GM19099 (cell line): ENCODE measurements around the gene MBTD1.

Experiments
- POLR2A ChIP-seq: IDR thresholded peaks from 3 replicates; pipeline ENCODE4 v1.6.1; 2011; ENCODE audit warnings: low read depth; ENCODE audit not compliant: insufficient read length; ENCODE audit errors: extremely low read depth

The MBTD1 gene

GRCh38 chr17:51257150-51258081 is 2.4 kb downstream of the MBTD1 start:
- no peak for TF ChIP-seq POLR2A

GRCh38 chr17:51256101-51256500 is 3.7 kb downstream of the MBTD1 start:
- TF ChIP-seq POLR2A, result no peak

GRCh38 chr17:51255673-51256072 is 4.2 kb downstream of the MBTD1 start:
- no peak for TF ChIP-seq POLR2A

DNA sequence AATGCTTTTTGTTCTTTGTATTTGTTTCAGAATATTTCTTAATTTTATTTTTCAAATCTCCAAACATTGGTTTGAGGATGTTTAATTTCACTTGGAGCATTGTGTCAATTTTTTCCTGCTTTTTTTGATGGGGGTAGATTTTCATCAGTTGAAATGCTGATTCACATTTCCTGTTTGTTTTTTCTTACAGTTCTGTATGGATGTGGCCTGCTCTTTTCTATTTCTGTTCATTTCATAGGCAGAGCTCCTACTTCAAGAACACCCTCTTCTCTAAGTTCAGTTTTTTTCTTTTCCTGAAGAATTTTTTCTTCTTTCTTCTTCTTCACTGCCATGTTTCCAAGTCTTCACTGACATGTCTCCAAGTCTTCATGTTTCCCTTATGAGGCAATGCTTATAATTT is 8.8 kb downstream of the MBTD1 start:
- no peak for TF ChIP-seq POLR2A

DNA sequence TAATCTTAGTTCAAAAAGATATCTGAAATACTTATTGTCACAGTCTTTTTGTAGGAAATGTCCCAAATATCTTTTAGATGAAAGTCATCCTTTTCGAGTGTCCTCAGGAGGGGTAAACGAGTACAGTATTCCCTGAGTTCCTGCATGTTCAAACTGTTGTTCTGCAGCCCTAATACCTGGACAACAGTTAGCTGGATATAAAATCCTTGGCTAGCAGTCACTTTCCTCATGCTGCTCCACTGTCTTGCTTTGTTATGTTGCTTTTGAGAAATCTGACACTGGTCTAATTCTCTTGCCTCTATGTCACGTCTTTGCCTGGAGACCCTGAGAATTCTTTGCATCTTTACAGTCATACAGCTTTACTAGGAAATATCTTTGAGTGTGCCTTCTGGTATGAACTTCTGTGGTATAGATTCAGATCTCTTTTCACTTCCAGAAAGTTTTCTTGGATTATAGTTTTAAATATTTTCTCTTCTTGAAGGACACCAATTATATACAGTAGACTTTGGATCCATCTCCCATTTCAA is 9.5 kb downstream of the MBTD1 start:
- no peak for TF ChIP-seq POLR2A

- TF ChIP-seq POLR2A, result no peak
These were observed 14.3 kb downstream of the MBTD1 start for GRCh38 chr17:51245535-51245934.

- no peak for TF ChIP-seq POLR2A
These were observed 15.8 kb downstream of the MBTD1 start for GRCh38 chr17:51244041-51244440.

- no peak for TF ChIP-seq POLR2A
These were observed 19.6 kb downstream of the MBTD1 start for GRCh38 chr17:51240275-51240674.

DNA sequence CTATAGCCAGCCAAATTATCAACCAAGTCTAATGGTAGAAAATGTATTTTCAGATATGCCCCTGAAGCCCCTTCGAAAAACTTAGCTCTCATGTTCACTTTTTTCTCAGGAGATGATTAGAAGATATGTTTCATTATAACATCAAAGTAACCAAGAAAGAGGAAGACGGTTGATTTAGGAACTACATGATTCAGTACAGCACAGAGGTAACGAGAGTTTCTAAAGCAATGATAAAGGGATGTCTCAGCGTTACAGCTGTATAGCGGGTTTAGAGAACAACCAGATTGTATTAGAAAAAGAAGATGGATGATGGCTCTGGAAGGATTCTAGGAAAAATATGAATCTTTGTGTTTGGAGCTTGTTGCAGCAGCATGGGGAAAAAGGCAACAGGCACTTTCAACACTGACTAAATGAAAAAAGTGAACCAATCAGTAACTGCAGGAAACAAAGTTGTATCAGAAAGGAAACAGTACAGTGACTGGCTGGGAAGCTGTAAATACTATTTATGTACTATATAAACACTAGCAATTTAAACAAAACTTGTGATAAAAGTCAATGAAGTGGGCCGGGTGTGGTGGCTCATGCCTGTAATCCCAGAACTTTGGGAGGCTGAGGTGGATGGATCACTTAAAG is 21.5 kb downstream of the MBTD1 start:
- TF ChIP-seq POLR2A, result no peak

- no peak for TF ChIP-seq POLR2A
These were observed 25.7 kb downstream of the MBTD1 start for GRCh38 chr17:51234162-51234561.

DNA sequence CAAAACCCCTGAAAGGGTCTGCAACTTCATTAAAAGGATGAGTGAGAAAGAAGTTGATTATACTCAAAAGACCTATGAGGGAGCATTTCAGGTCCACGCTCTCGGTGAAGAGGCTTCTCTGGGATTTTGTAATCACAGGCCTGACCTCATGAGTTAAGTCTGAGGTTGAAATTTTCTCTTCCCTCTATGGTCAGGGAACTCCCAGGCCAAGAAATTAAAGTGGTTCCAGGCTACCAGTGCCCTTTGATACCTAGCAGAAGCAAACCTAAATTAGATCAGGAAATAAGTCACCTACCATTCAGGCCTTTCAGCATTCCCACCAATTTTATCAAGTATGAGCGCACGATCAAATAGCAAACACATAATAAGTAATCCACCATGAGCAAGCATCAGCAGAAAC is 27.9 kb downstream of the MBTD1 start:
- TF ChIP-seq POLR2A, result no peak

DNA sequence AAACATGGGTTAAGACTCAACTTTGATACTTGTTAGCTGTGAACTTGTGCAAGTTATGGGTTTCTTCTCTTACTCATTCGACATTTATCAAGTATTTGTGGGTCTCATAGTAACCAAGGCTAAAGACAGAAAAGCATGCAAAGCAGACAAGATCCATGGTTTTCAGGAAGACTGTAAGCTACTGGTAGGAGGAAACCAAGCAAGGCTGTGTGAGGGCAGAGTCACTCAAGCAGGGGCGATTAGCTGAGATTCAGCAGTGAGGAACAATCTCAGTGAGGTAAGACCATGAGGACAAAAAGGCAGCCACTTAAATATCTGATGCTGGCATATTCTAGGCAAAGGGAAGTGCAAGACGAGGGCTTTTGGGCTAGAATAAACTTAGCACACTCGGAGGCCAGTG is 29.5 kb downstream of the MBTD1 start:
- TF ChIP-seq POLR2A, result no peak

GRCh38 chr17:51229889-51230288 is 30.0 kb downstream of the MBTD1 start:
- TF ChIP-seq POLR2A, result no peak

DNA sequence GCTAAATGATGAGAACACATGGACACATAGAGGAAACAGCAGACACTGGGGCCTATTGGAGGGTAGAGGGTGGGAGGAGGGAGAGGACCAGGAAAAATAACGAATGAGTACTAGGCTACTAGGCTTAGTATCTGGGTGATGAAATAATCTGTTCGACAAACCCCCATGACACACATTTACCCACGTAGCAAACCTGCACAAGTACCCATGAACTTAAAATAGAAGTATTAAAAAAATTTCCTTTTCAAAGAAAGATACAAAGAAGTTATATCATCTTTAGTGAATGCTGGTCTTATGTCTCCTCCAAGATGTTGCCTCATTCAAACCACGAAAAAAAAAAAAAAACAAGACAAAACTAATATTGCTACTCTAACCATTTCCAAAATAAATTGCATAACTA is 31.7 kb downstream of the MBTD1 start:
- TF ChIP-seq POLR2A, result no peak

DNA sequence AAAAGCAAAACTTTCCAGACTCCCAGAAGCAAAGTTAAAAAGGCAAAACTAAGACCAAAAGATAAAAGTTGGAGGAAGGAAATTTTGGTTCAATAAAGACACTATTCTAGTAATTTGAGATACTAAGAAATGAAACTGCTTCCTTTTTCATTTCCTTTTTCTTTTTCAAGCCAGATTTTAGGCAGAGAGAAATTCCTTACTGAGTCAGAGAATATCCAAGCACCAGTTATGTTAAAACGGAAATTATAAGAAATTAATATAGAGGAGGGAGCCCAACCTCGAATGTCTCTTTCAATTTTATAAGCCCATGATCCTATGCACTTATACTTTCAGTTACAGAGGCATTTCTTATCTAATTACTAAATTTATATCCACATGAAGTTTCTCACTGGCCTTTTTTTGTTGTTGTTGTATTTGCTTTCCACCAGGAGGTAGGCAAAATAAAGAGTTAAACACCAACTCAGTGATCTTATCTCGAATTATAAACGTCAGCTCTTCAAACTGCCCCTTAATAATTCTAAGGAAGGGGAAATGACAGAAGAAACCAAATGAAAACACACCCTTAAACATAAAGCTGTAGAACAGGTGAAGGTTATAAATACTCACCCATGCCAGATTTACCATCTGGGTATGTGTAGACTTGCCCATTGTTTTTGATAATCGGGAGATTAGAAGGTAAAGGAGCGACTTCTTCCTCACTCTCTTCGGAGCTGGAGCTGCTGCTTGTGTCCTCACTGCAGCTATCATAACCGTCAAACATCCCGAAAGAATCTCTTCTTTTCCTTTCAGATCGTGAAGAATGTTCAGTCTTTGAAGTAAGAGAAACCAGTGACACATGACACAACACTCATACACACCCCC is 35.2 kb downstream of the MBTD1 start:
- TF ChIP-seq POLR2A, result no peak
